D721Med (cell line): ENCODE data around the gene BMP10.

ENCODE experiments used
- DNase-seq: peaks from one replicate; pipeline ENCODE4 v3.0.0; 2011; ENCODE audit warnings: low spot score; ENCODE audit not compliant: insufficient read length
- FAIRE-seq: peaks from 2 replicates; lab custom pipeline; 2011; peaks lifted over from hg19 to GRCh38; lab: Jason Lieb, UNC
- TF ChIP-seq, protein P1 (sequence below): IDR thresholded peaks from 2 replicates; pipeline ENCODE4 v1.5.1; 2012; ENCODE audit warnings: mild to moderate bottlenecking, control low read depth; ENCODE audit not compliant: insufficient read depth; ENCODE audit errors: missing control alignments

BMP10 gene

DNA sequence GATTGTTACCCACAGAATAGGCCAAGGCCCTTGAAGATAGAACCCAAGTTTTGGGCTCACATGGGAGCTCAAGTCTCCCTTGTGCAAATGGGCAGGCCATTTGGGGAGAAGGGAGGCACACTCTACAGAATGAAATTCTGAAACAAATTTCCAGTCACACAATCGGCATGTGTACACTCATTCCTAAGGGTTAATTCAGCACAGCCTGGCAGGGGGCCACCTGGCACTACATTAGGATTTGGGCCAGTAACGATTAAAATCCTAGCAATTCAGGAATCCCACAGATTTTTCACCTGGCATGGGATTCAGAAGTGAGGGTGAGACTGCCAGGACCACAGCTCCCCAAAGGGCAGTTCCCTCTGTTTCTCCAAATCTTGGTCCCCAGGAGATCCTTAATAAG lies 46.4 kb downstream of the BMP10 start:
- no peak for DNase-seq
- FAIRE-seq: no peak
- TF ChIP-seq, protein P1, sequence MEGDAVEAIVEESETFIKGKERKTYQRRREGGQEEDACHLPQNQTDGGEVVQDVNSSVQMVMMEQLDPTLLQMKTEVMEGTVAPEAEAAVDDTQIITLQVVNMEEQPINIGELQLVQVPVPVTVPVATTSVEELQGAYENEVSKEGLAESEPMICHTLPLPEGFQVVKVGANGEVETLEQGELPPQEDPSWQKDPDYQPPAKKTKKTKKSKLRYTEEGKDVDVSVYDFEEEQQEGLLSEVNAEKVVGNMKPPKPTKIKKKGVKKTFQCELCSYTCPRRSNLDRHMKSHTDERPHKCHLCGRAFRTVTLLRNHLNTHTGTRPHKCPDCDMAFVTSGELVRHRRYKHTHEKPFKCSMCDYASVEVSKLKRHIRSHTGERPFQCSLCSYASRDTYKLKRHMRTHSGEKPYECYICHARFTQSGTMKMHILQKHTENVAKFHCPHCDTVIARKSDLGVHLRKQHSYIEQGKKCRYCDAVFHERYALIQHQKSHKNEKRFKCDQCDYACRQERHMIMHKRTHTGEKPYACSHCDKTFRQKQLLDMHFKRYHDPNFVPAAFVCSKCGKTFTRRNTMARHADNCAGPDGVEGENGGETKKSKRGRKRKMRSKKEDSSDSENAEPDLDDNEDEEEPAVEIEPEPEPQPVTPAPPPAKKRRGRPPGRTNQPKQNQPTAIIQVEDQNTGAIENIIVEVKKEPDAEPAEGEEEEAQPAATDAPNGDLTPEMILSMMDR: no peak

DNA sequence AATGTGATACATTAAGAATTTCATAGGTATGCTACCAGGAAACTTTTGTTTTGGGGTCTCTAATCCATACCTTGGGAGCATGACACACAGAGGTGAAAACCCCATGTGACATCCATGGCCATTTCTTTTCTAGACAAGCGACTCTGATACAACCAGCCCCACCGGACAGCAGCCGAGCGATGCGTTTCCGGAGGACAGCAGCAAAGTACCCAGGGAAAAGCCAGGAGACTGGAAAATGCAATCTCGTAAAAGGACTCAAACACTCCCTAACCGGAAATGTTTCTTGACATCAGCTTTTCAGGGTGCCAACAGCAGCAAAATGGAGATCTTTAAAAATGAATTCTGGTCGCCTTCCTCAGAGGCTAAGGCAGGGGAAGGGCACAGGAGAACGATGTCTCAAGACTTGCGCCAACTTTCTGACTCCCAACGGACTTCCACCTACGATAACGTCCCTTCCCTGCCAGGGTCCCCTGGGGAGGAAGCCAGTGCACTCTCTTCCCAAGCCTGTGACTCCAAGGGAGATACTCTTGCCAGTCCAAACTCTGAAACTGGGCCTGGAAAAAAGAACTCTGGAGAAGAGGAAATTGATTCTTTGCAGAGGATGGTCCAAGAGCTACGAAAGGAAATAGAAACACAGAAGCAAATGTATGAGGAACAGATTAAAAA lies 48.9 kb downstream of the BMP10 start:
- FAIRE-seq (no peak), DNase-seq (no peak)
- TF ChIP-seq, protein P1: no peak

DNA sequence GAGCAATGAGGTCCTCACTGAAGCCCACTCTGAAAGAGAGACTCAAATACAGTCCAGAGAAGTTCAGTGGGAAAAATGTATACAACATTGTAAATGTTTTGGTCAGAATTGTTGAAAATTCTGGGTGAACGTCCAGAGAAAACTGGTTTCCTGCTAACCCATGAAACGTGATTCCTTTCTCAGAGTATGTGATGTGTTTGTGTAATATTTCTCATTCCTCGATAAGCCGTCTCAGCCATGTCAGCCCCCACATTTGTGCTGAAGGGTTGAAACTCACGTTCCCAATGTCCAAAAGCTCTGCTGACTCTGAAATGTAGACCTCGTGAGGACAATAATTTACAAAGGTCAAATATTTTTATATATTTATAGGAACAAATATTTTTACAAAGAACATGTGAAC lies 51.6 kb downstream of the BMP10 start:
- FAIRE-seq (no peak), DNase-seq (no peak)
- TF ChIP-seq, protein P1: no peak

DNA sequence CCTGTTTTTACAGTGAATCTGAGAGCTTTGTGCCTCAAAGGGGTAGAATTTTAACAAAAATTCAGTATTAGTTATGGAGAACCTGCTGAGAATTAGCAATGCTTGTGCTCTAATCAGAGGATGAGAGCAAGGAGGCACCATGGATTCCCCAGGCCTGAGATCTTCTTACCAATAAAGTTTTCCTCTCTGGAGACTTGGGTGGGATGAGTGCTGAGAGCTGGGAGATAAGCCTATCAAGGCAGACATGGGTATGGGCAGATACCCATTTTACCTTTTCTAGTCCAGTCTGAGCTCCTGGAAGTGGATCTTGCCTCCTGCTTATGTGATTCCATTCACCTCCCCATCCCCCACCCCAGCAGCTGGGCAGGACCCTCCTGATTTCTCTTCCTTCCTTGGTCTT lies 53.9 kb downstream of the BMP10 start:
- TF ChIP-seq, protein P1: no peak
- FAIRE-seq: no peak
- DNase-seq: no peak
